AG09319 (cell line): ENCODE results near the gene CHD6.

Experiments used
- DNase-seq: peaks from one replicate; pipeline ENCODE4 v3.0.0-alpha.2; 2010; ENCODE audit warnings: low read depth; ENCODE audit errors: extremely low read depth
- CTCF ChIP-seq: IDR thresholded peaks from 2 replicates; pipeline ENCODE4 v1.5.1; 2011; ENCODE audit warnings: low read depth, mild to moderate bottlenecking, inconsistent platforms, low read length, moderate library complexity

Gene CHD6

GRCh38 chr20:41572010-41572572 is 46.1 kb downstream of the CHD6 start:
- no peak for DNase-seq
- TF ChIP-seq CTCF = no peak

- TF ChIP-seq CTCF = no peak
- DNase-seq = no peak
Observed at GRCh38 chr20:41571006-41571405, 47.2 kb downstream of the CHD6 start.

GRCh38 chr20:41570557-41570956 is 47.6 kb downstream of the CHD6 start:
- no peak for DNase-seq
- no peak for TF ChIP-seq CTCF

- DNase-seq = no peak
- no peak for TF ChIP-seq CTCF
Observed at GRCh38 chr20:41567615-41568014, 50.6 kb downstream of the CHD6 start.

GRCh38 chr20:41566896-41567527 is 51.2 kb downstream of the CHD6 start:
- DNase-seq = no peak
- no peak for TF ChIP-seq CTCF

GRCh38 chr20:41563087-41563486 is 55.1 kb downstream of the CHD6 start:
- DNase-seq = no peak
- TF ChIP-seq CTCF = no peak

GRCh38 chr20:41560970-41561369 is 57.2 kb downstream of the CHD6 start:
- TF ChIP-seq CTCF = no peak
- DNase-seq = no peak
